H9 (cell line): ENCODE results near the gene RASA3. TPM values are rescaled to one million over a fixed set of nuclear protein-coding genes. Genes with fewer than 3 reads are reported as not detected.

Experiments
- DNase-seq: peaks from one replicate; pipeline ENCODE4 v3.0.0-alpha.2; 2017
- H2AFZ ChIP-seq: one replicate; pipeline ENCODE4 v1.6.1; 2013; ENCODE audit warnings: mild to moderate bottlenecking, low read length, control low read depth, moderate library complexity
- H2AK5ac ChIP-seq: 2 replicates; pipeline ENCODE4 v1.6.1; 2013; ENCODE audit warnings: low read length, control low read depth, mixed read lengths; ENCODE audit not compliant: insufficient read length
- H2BK120ac ChIP-seq: one replicate; pipeline ENCODE4 v1.6.1; 2013; ENCODE audit warnings: low read depth, mild to moderate bottlenecking, low read length, control low read depth, inconsistent platforms; ENCODE audit not compliant: poor library complexity, severe bottlenecking
- H2BK12ac ChIP-seq: 2 replicates; pipeline ENCODE4 v1.6.1; 2013; ENCODE audit warnings: low read length, control low read depth, mixed read lengths, low read depth; ENCODE audit not compliant: insufficient read length
- H2BK15ac ChIP-seq: 2 replicates; pipeline ENCODE4 v1.6.1; 2013; ENCODE audit warnings: low read depth, low read length, control low read depth
- H2BK20ac ChIP-seq: one replicate; pipeline ENCODE4 v1.6.1; 2013; ENCODE audit warnings: low read depth, mild to moderate bottlenecking, low read length, control low read depth, inconsistent platforms; ENCODE audit not compliant: poor library complexity, severe bottlenecking
- H2BK5ac ChIP-seq: 2 replicates; pipeline ENCODE4 v1.6.1; 2013; ENCODE audit warnings: low read length, control low read depth, mixed read lengths; ENCODE audit not compliant: insufficient read length
- H3K14ac ChIP-seq: 2 replicates; pipeline ENCODE4 v1.6.1; 2013; ENCODE audit warnings: low read length, control low read depth; ENCODE audit not compliant: insufficient read depth
- H3K18ac ChIP-seq: 2 replicates; pipeline ENCODE4 v1.6.1; 2013; ENCODE audit warnings: low read depth, mild to moderate bottlenecking, mixed read lengths, low read length, control low read depth; ENCODE audit not compliant: insufficient read length
- H3K23ac ChIP-seq: 2 replicates; pipeline ENCODE4 v1.6.1; 2013; ENCODE audit warnings: low read length, control low read depth, mixed read lengths, low read depth; ENCODE audit not compliant: insufficient read length
- H3K23me2 ChIP-seq: 2 replicates; pipeline ENCODE4 v1.6.1; 2013; ENCODE audit warnings: low read depth, mild to moderate bottlenecking, mixed read lengths, low read length, control low read depth; ENCODE audit not compliant: insufficient read length, poor library complexity, severe bottlenecking
- H3K27ac ChIP-seq: 2 replicates; pipeline ENCODE4 v1.5.1; 2013; ENCODE audit warnings: low read length, control low read depth, mixed read lengths, low read depth; ENCODE audit not compliant: insufficient read length
- H3K27me3 ChIP-seq: 2 replicates; pipeline ENCODE4 v1.6.1; 2013; ENCODE audit warnings: low read length, control low read depth, inconsistent platforms; ENCODE audit not compliant: insufficient read depth
- H3K4ac ChIP-seq: 2 replicates; pipeline ENCODE4 v1.6.1; 2013; ENCODE audit warnings: low read depth, mild to moderate bottlenecking, control low read depth, inconsistent platforms, low read length, moderate library complexity
- H3K4me1 ChIP-seq: 2 replicates; pipeline ENCODE4 v1.6.1; 2013; ENCODE audit warnings: low read length, control low read depth, inconsistent platforms; ENCODE audit not compliant: insufficient read depth
- H3K4me2 ChIP-seq: 2 replicates; pipeline ENCODE4 v1.6.1; 2013; ENCODE audit warnings: low read length, control low read depth, mixed read lengths; ENCODE audit not compliant: insufficient read length, insufficient read depth
- H3K56ac ChIP-seq: 2 replicates; pipeline ENCODE4 v1.6.1; 2013; ENCODE audit warnings: low read depth, mild to moderate bottlenecking, mixed read lengths, low read length, control low read depth; ENCODE audit not compliant: insufficient read length
- H3K79me1 ChIP-seq: 2 replicates; pipeline ENCODE4 v1.6.1; 2013; ENCODE audit warnings: low read depth, mild to moderate bottlenecking, moderate library complexity, low read length, control low read depth, inconsistent platforms; ENCODE audit not compliant: insufficient read depth, poor library complexity, severe bottlenecking
- H3K79me2 ChIP-seq: 2 replicates; pipeline ENCODE4 v1.6.1; 2013; ENCODE audit warnings: low read length, control low read depth, inconsistent platforms; ENCODE audit not compliant: insufficient read depth
- H3K9ac ChIP-seq: 2 replicates; pipeline ENCODE4 v1.6.1; 2013; ENCODE audit warnings: low read length, control low read depth, mixed read lengths; ENCODE audit not compliant: insufficient read length; ENCODE audit errors: extremely low read depth
- H3K9me3 ChIP-seq: one replicate; pipeline ENCODE4 v1.6.1; 2013; ENCODE audit warnings: low read depth, low read length, inconsistent platforms; ENCODE audit not compliant: control insufficient read depth
- H3T11ph ChIP-seq: one replicate; pipeline ENCODE4 v1.6.1; 2013; ENCODE audit warnings: mild to moderate bottlenecking, low read length, control low read depth, inconsistent platforms
- H4K20me1 ChIP-seq: one replicate; pipeline ENCODE4 v1.6.1; 2013; ENCODE audit not compliant: control insufficient read depth, insufficient read length, insufficient read depth
- H4K5ac ChIP-seq: 2 replicates; pipeline ENCODE4 v1.6.1; 2013; ENCODE audit warnings: low read depth, mild to moderate bottlenecking, mixed read lengths, low read length, control low read depth; ENCODE audit not compliant: insufficient read length
- H4K8ac ChIP-seq: replicated peaks from 2 replicates; pipeline ENCODE4 v1.6.1; 2013; ENCODE audit warnings: low read length, control low read depth, mixed read lengths, low read depth; ENCODE audit not compliant: insufficient read length
- H4K91ac ChIP-seq: 2 replicates; pipeline ENCODE4 v1.6.1; 2013; ENCODE audit warnings: low read depth, mild to moderate bottlenecking, moderate library complexity, mixed read lengths, low read length, control low read depth; ENCODE audit not compliant: insufficient read length
- H3K27ac Mint-ChIP-seq, 3 experiments: 2 replicates in 2 of 3; 3 replicates in 1 of 3; pipeline ENCODE4 v1.8.0; 2020 to 2021; ENCODE audit warnings: mixed read lengths in 3 of 3, mild to moderate bottlenecking in 1 of 3, moderate library complexity in 1 of 3
- H3K27me3 Mint-ChIP-seq: 2 replicates; pipeline ENCODE4 v1.8.0; 2021; ENCODE audit warnings: low read depth, mild to moderate bottlenecking, moderate library complexity, mixed read lengths
- H3K36me3 Mint-ChIP-seq, 3 experiments: 2 replicates in 2 of 3; 3 replicates in 1 of 3; pipeline ENCODE4 v1.8.0; 2020 to 2021; ENCODE audit warnings: low read depth in 3 of 3, mixed read lengths in 3 of 3; ENCODE audit not compliant: insufficient read depth in 1 of 3
- H3K4me1 Mint-ChIP-seq, 2 experiments: 2 replicates each; pipeline ENCODE4 v1.8.0; 2020; ENCODE audit warnings: mixed read lengths in 2 of 2
- H3K4me3 Mint-ChIP-seq, 2 experiments: 2 replicates in 1 of 2; 3 replicates in 1 of 2; pipeline ENCODE4 v1.8.0; 2020 to 2021; ENCODE audit warnings: mild to moderate bottlenecking in 2 of 2, mixed read lengths in 2 of 2, moderate library complexity in 1 of 2
- H3K9me3 Mint-ChIP-seq, 2 experiments: 2 replicates in 1 of 2; 3 replicates in 1 of 2; pipeline ENCODE4 v1.8.0; 2020; ENCODE audit warnings: mild to moderate bottlenecking in 2 of 2, mixed read lengths in 2 of 2, moderate library complexity in 1 of 2
- CTCF ChIP-seq: fragments of 200-600 bp; sonication (generic); conservative IDR thresholded peaks from 3 replicates; pipeline ENCODE4 v1.8.0; 2021; ENCODE audit warnings: antibody characterized with exemption, mild to moderate bottlenecking
- WGBS: extraction: QIAGEN DNeasy Blood & Tissue Kit; methylation state at CpG from one replicate; pipeline ENCODE4 v1.1.7; 2013; ENCODE audit warnings: missing lambda C conversion rate, low lambda C conversion rate, mixed read lengths; ENCODE audit not compliant: insufficient read length; ENCODE audit errors: extremely low coverage; 5-methylcytosine and 5-hydroxymethylcytosine counted together
- total RNA-seq: library from RNA; stranded (reverse); gene quantifications from 2 replicates; pipeline ENCODE4 v1.2.1, GENCODE V29; 2021

Gene RASA3
- total RNA-seq, 1 experiment from 2014 or later = 12.3 TPM

- no peaks in the 10 kb centered on the region for H3K79me2 ChIP-seq
- no peak overlapping the region for H2BK5ac ChIP-seq
- H3K36me3 Mint-ChIP-seq = no peaks in the 10 kb centered on the region
- H3K56ac ChIP-seq = no peak overlapping the region
- H4K91ac ChIP-seq = no peak overlapping the region
- TF ChIP-seq CTCF = no peak
- H3K4me1 Mint-ChIP-seq = 0 out of 4 replicates have a peak, but pooled peaks cover 0 to under 1% of the 10 kb centered on the region in 2 experiments
- no peaks in the 10 kb centered on the region for H3K9me3 ChIP-seq
- no peak overlapping the region for H3K4me2 ChIP-seq
- DNase-seq = no peak
- no peak overlapping the region for H4K8ac ChIP-seq
- no peak overlapping the region for H3T11ph ChIP-seq
- no peaks in the 10 kb centered on the region; the same call in 1 of the 2 replicates for H3K27me3 Mint-ChIP-seq
- no peak overlapping the region for H2BK15ac ChIP-seq
- no peaks in the 10 kb centered on the region for H3K4me1 ChIP-seq
- H2BK12ac ChIP-seq = no peak overlapping the region
- no peaks in the 10 kb centered on the region for H3K79me1 ChIP-seq
- H2BK20ac ChIP-seq = no peak overlapping the region
- no peak overlapping the region for H3K27ac ChIP-seq
- no peak overlapping the region for H3K4me3 Mint-ChIP-seq
- H4K20me1 ChIP-seq = no peaks in the 10 kb centered on the region
- peak overlapping the region; percentile 31; the same call in 1 of the 2 replicates for H3K14ac ChIP-seq
- no peak overlapping the region for H4K5ac ChIP-seq
- no peaks in the 10 kb centered on the region for H3K27me3 ChIP-seq
- H3K23me2 ChIP-seq = no peaks in the 10 kb centered on the region
- WGBS = no CpG with 5 or more reads among the region's 19 CpGs
- no peak overlapping the region for H3K9ac ChIP-seq
- no peak overlapping the region for H2BK120ac ChIP-seq
- no peak overlapping the region for H2AFZ ChIP-seq
- no peaks in the 10 kb centered on the region for H3K9me3 Mint-ChIP-seq
- no peak overlapping the region for H2AK5ac ChIP-seq
- no peak overlapping the region for H3K27ac Mint-ChIP-seq
- no peak overlapping the region for H3K18ac ChIP-seq
- H3K23ac ChIP-seq = no peak overlapping the region
- no peak overlapping the region for H3K4ac ChIP-seq
Observed at GRCh38 chr13:113943821-113944565, 188.4 kb downstream of the RASA3 start.
